Suprapubic skin (tissue), 4 donors: ENCODE measurements around the gene MIOS.

Source experiments
- CTCF ChIP-seq, 2 donors: fragments of 200-600 bp in 1 of 2; fragments of 450-650 bp in 1 of 2; sonication (generic) in 1 of 2; IDR thresholded peaks; one replicate each; pipeline ENCODE4 v1.5.1; 2016 to 2019; ENCODE audit warnings: antibody characterized with exemption in 2 of 2, mild to moderate bottlenecking in 1 of 2, moderate library complexity in 1 of 2
- EP300 ChIP-seq: sonication (generic); formaldehyde crosslinking; IDR thresholded peaks from one replicate; pipeline ENCODE4 v1.6.1; 2017; ENCODE audit warnings: antibody characterized with exemption
- POLR2A ChIP-seq, 2 donors: fragments of 450-650 bp; IDR thresholded peaks; one replicate each; pipeline ENCODE4 v1.6.1; 2017; ENCODE audit warnings: antibody characterized with exemption in 2 of 2, mild to moderate bottlenecking in 2 of 2, moderate library complexity in 2 of 2
- POLR2AphosphoS5 ChIP-seq, 3 donors: sonication (generic); formaldehyde crosslinking; IDR thresholded peaks; one replicate each; pipeline ENCODE4 v1.6.1; 2017; ENCODE audit warnings: antibody characterized with exemption in 3 of 3

- no peak for TF ChIP-seq POLR2A (IDR thresholded peaks at IDR 0.05)
- TF ChIP-seq CTCF (IDR thresholded peaks at IDR 0.05), result no peak
- TF ChIP-seq POLR2AphosphoS5 (IDR thresholded peaks at IDR 0.05), result no peak
- no peak for TF ChIP-seq EP300
Observed at GRCh38 chr7:7539711-7540110, 27.0 kb upstream of the MIOS start.
